GM19324 (cell line): ENCODE results near the gene NAV2.
A peak's percentile ranks its signal among the peaks of the same experiment; 100 is the strongest.

Experiments used
- ATAC-seq: cut with Tn5 transposase; IDR thresholded peaks from one replicate; pipeline ENCODE4 v1.9.1; 2021; ENCODE audit warnings: mild to moderate bottlenecking, moderate library complexity; ENCODE audit not compliant: unreplicated experiment, low FRiP score

The NAV2 gene

GRCh38 chr11:19979519-19979845, 266.8 kb downstream of the NAV2 start:
- ATAC-seq, result peak; percentile 85

GRCh38 chr11:19980388-19980787, 267.8 kb downstream of the NAV2 start:
- no peak for ATAC-seq

GRCh38 chr11:19980957-19981669, 268.5 kb downstream of the NAV2 start:
- no peak for ATAC-seq

GRCh38 chr11:19982774-19983495, 270.3 kb downstream of the NAV2 start:
- no peak for ATAC-seq

- no peak for ATAC-seq
Measured at GRCh38 chr11:19984048-19984742, 271.6 kb downstream of the NAV2 start.

GRCh38 chr11:19985111-19985510, 272.5 kb downstream of the NAV2 start:
- ATAC-seq, result no peak

GRCh38 chr11:19987331-19987801, 274.7 kb downstream of the NAV2 start:
- no peak for ATAC-seq

GRCh38 chr11:19988598-19988997, 276.0 kb downstream of the NAV2 start:
- ATAC-seq, result no peak

GRCh38 chr11:19989191-19989590, 276.6 kb downstream of the NAV2 start:
- no peak for ATAC-seq

GRCh38 chr11:19992162-19992561, 279.5 kb downstream of the NAV2 start:
- no peak for ATAC-seq

- ATAC-seq, result no peak
Measured at GRCh38 chr11:19992998-19993397, 280.4 kb downstream of the NAV2 start.

GRCh38 chr11:19994672-19995071, 282.0 kb downstream of the NAV2 start:
- no peak for ATAC-seq

GRCh38 chr11:19995145-19995544, 282.5 kb downstream of the NAV2 start:
- no peak for ATAC-seq

GRCh38 chr11:19996571-19996970, 283.9 kb downstream of the NAV2 start:
- no peak for ATAC-seq

- no peak for ATAC-seq
Measured at GRCh38 chr11:20000022-20000350, 287.3 kb downstream of the NAV2 start.

GRCh38 chr11:20000351-20001134, 287.9 kb downstream of the NAV2 start:
- no peak for ATAC-seq

GRCh38 chr11:20002312-20003216, 289.9 kb downstream of the NAV2 start:
- no peak for ATAC-seq

GRCh38 chr11:20003351-20003750, 290.7 kb downstream of the NAV2 start:
- no peak for ATAC-seq

- ATAC-seq, result no peak
Measured at GRCh38 chr11:20004866-20005265, 292.2 kb downstream of the NAV2 start.

- ATAC-seq, result no peak
Measured at GRCh38 chr11:20005747-20006146, 293.1 kb downstream of the NAV2 start.
